Esophagus squamous epithelium (tissue), 5 donors: ENCODE results near the gene MPO. TPM values are rescaled to one million over a fixed set of nuclear protein-coding genes. Genes with fewer than 3 reads are reported as not detected.

Source experiments
- DNase-seq: peaks from one replicate; lab custom pipeline; 2025; lab: John Stamatoyannopoulos, UW
- H3K27ac ChIP-seq, 4 donors: fragments of 200-600 bp; sonication (generic); one replicate each; pipeline ENCODE4 v1.5.1; 2016 to 2019; ENCODE audit warnings: mild to moderate bottlenecking in 1 of 4
- H3K27me3 ChIP-seq, 4 donors: fragments of 200-600 bp; sonication (generic); 1 replicate in 3 of 4; 2 replicates in 1 of 4; pipeline versions ENCODE4 v1.5.1 to v1.6.0; 2017 to 2021; ENCODE audit warnings: antibody characterized with exemption in 1 of 4
- H3K36me3 ChIP-seq, 3 donors: fragments of 200-600 bp; sonication (generic); one replicate each; pipeline ENCODE4 v1.5.1; 2016 to 2019
- H3K4me1 ChIP-seq, 3 donors: fragments of 200-600 bp; sonication (generic); one replicate each; pipeline ENCODE4 v1.5.1; 2017 to 2019
- H3K4me3 ChIP-seq, 4 donors: fragments of 200-600 bp; sonication (generic); 1 replicate in 3 of 4; 2 replicates in 1 of 4; pipeline ENCODE4 v1.5.1; 2016 to 2019; ENCODE audit warnings: mild to moderate bottlenecking in 2 of 4, moderate library complexity in 1 of 4
- H3K9me3 ChIP-seq, 3 donors: fragments of 200-600 bp; sonication (generic); one replicate each; pipeline ENCODE4 v1.5.1; 2016 to 2019
- POLR2A ChIP-seq, 4 donors: fragments of 450-650 bp; IDR thresholded peaks; one replicate each; pipeline ENCODE4 v1.6.1; 2017; ENCODE audit warnings: antibody characterized with exemption in 4 of 4, mild to moderate bottlenecking in 4 of 4, moderate library complexity in 3 of 4
- WGBS, 2 donors: methylation state at CpG; one replicate each; pipeline ENCODE4 v1.1.5; 2018; 5-methylcytosine and 5-hydroxymethylcytosine counted together
- intact Hi-C: fragments of 100-400 bp; cut with DNase I; formaldehyde crosslinking; loops from one replicate; pipeline ENCODE4 v1.15.0; 2022
- total RNA-seq, 4 donors: library from RNA; depleted of rRNA; stranded (reverse); fragments of >200 nt; gene quantifications; one replicate each; pipeline ENCODE4 v1.1.0, GENCODE V29; 2016
- TF ChIP-seq, protein P1 (sequence below), 6 experiments: fragments of 450-650 bp in 4 of 6; fragments of 200-600 bp in 2 of 6; sonication (generic) in 2 of 6; IDR thresholded peaks; one replicate each; pipeline ENCODE4 v1.5.1; 2016 to 2019; ENCODE audit warnings: antibody characterized with exemption in 6 of 6, mild to moderate bottlenecking in 4 of 6, moderate library complexity in 4 of 6
- donor health status: DM: yes; HTN: yes; CAD: no.

The MPO gene
- total RNA-seq, 4 donors from 2014 or later, result not detected

- H3K27ac ChIP-seq, result no peak overlapping the region
- peaks cover 0 to 5% (median 0%) of the 10 kb centered on the region in 3 donors for H3K4me1 ChIP-seq
- WGBS, 2 donors, result 88 to 91% methylated on average over 4 of the region's 4 CpGs
- DNase-seq, result no peak
- H3K27me3 ChIP-seq, result no peaks in the 10 kb centered on the region
- intact Hi-C loops, result loop anchor here (5.0 kb wide), 1 partner anchor 132 kb away; no protein-coding TSS in a partner anchor
- no peak overlapping the region for H3K4me3 ChIP-seq
- no peaks in the 10 kb centered on the region for H3K36me3 ChIP-seq
- no peaks in the 10 kb centered on the region for H3K9me3 ChIP-seq
- TF ChIP-seq, protein P1, sequence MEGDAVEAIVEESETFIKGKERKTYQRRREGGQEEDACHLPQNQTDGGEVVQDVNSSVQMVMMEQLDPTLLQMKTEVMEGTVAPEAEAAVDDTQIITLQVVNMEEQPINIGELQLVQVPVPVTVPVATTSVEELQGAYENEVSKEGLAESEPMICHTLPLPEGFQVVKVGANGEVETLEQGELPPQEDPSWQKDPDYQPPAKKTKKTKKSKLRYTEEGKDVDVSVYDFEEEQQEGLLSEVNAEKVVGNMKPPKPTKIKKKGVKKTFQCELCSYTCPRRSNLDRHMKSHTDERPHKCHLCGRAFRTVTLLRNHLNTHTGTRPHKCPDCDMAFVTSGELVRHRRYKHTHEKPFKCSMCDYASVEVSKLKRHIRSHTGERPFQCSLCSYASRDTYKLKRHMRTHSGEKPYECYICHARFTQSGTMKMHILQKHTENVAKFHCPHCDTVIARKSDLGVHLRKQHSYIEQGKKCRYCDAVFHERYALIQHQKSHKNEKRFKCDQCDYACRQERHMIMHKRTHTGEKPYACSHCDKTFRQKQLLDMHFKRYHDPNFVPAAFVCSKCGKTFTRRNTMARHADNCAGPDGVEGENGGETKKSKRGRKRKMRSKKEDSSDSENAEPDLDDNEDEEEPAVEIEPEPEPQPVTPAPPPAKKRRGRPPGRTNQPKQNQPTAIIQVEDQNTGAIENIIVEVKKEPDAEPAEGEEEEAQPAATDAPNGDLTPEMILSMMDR (IDR thresholded peaks at IDR 0.05), result no peak
- TF ChIP-seq POLR2A (IDR thresholded peaks at IDR 0.05), result no peak
These were observed 35.0 kb upstream of the MPO start for GRCh38 chr17:58315750-58316149.

- H3K27me3 ChIP-seq, result no peaks in the 10 kb centered on the region
- WGBS, 2 donors, result 94 to 96% methylated on average over 5 of the region's 6 CpGs
- peaks cover 0 to 5% (median 0%) of the 10 kb centered on the region in 3 donors for H3K4me1 ChIP-seq
- DNase-seq, result no peak
- intact Hi-C loops, result loop anchor here (5.0 kb wide), 1 partner anchor 132 kb away; no protein-coding TSS in a partner anchor
- no peaks in the 10 kb centered on the region for H3K36me3 ChIP-seq
- H3K27ac ChIP-seq, result no peak overlapping the region
- no peaks in the 10 kb centered on the region for H3K9me3 ChIP-seq
- no peak for TF ChIP-seq POLR2A (IDR thresholded peaks at IDR 0.05)
- TF ChIP-seq, protein P1 (IDR thresholded peaks at IDR 0.05), result no peak
- no peak overlapping the region for H3K4me3 ChIP-seq
These were observed 34.6 kb upstream of the MPO start for GRCh38 chr17:58315281-58315711.

DNA sequence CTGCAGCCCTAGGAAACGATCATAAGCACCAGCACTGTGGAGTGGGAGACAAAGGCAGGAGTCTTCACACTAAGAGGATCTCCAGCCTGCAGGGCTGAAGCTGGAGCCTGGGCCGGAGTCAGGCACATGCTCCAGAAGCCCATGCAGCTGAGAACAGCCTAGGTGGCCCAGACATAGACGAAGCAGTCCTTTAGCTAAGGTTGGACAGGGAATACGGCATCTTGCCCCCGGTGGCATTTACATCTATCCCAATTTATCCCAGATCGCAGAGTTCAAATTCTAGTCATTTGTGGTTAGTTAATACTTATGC, 33.9 kb upstream of the MPO start:
- H3K27ac ChIP-seq, result no peak overlapping the region
- no peak overlapping the region for H3K4me3 ChIP-seq
- no peaks in the 10 kb centered on the region for H3K36me3 ChIP-seq
- 81 to 98% methylated on average over 5 of the region's 6 CpGs for WGBS, 2 donors
- no peak for TF ChIP-seq POLR2A (IDR thresholded peaks at IDR 0.05)
- TF ChIP-seq, protein P1 (IDR thresholded peaks at IDR 0.05), result no peak
- H3K27me3 ChIP-seq, result no peaks in the 10 kb centered on the region
- H3K9me3 ChIP-seq, result no peaks in the 10 kb centered on the region
- peaks cover 0 to 5% (median 0%) of the 10 kb centered on the region in 3 donors for H3K4me1 ChIP-seq
- intact Hi-C loops, result loop anchor here (5.0 kb wide), 1 partner anchor 133 kb away; no protein-coding TSS in a partner anchor
- DNase-seq, result no peak

DNA sequence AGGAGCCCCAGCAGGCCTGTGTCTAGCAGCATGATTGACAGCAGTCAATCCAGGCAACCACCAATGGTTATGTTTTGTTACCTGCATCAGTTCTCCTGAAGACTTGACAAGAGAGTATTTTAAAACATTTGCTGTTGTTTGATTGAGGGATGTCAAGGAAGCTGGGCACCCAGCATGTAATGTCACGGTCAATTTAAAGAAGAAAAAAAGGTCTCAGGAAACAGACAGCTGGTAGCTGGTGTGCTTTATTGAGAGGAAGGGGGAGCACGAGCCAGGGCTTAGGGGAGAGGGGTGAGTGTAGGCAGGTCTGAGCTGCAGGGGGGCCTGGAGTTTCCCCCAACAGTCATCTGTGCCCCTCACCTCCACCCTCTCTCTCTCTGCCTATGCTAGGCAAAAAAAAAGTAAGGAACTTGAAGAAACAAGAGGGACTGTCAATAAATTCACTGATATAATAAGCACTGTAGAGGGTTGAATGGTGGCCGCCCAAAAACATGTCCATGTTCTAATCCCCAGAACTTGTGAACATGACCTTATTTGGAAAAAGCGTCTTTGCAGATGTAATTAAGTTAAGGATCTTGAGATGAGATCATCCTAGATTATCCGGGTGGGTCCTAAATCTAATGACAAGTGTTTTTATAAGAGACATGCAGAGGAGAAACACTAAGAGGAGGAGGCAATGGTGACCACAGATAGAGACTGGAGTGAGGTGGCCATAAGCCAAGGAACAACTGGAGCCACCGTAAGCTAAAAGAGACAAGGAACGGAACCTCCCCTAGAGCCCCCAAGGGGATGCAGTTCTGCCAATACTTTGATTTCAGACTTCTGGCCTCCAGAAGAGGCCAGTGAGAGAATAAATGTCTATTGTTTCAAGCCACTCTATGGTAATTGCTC, 33.3 kb upstream of the MPO start:
- intact Hi-C loops, result no loop called here

More for the DNA sequence above, 33.3 kb upstream of the MPO start:
- Histone ChIP-seq H3K27ac (no peak overlapping the region), H3K36me3 (no peaks in the 10 kb centered on the region), H3K4me1 (peaks cover 0 to 5% (median 0%) of the 10 kb centered on the region in 3 donors), H3K27me3 (no peaks in the 10 kb centered on the region), H3K4me3 (no peak overlapping the region), H3K9me3 (no peaks in the 10 kb centered on the region)
- DNase-seq, result no peak
- WGBS, 2 donors, result 60 to 73% methylated on average over 7 of the region's 7 CpGs
- no peak for TF ChIP-seq POLR2A (IDR thresholded peaks at IDR 0.05)
- TF ChIP-seq, protein P1 (IDR thresholded peaks at IDR 0.05), result no peak
